GM18868 (cell line): Measurements from ENCODE around the gene USP15.
"Not testable (repeated sequence)": the region's sequence is repeated elsewhere in the genome, so short reads cannot be mapped to it uniquely, and the experiment has no call there.

Experiments
- ATAC-seq: cut with Tn5 transposase; IDR thresholded peaks from one replicate; pipeline ENCODE4 v1.9.1; 2021; ENCODE audit warnings: mild to moderate bottlenecking, moderate library complexity; ENCODE audit not compliant: unreplicated experiment

USP15 gene

DNA sequence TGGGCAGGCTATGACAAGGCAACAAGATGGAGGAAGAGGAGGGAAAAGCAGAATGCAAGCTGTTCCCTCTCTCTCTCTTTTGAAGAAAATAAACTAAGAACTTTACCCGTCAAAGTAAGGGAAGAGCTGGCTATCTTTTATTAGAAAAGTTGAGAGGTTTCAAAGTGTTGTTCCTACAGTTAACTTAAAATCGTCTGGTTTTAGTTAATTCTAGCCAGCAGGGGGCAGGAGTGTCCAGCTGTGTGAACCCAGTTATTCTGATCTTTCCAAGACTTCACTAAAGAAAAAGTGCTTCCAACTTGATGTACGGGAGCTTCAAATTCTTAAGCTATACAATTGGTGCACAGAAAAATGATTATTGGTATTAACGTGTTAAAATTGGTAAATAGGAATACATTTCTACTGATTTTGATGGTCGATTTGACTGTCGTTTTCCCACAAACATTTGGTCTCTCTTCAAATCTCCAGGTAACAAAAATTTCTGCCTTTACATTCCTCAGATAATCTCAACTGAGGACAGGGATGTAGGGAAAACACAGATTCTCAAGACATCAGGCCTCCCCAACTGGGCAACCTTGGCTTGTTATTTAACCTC is 178.0 kb downstream of the USP15 start:
- ATAC-seq = no peak

GRCh38 chr12:62446754-62447452 is 186.7 kb downstream of the USP15 start:
- ATAC-seq = no peak

DNA sequence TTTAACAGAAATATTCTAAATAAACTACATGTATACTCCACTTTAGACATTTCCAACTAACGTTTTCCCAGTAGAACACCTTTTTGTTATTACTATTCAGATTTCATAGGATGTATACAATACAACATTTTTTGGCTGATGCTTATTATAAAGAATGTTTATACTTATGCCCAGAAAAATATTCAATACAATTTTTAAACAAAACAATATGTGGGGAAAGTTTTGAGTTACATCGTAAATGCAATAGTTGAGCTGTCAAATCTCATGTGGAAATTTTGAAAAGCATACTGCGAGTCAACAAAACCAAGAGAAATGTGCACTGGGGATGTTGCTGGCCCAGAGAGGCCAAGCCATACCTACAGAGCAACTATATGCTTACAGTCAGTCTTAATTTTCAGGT is 188.2 kb downstream of the USP15 start:
- ATAC-seq = no peak

DNA sequence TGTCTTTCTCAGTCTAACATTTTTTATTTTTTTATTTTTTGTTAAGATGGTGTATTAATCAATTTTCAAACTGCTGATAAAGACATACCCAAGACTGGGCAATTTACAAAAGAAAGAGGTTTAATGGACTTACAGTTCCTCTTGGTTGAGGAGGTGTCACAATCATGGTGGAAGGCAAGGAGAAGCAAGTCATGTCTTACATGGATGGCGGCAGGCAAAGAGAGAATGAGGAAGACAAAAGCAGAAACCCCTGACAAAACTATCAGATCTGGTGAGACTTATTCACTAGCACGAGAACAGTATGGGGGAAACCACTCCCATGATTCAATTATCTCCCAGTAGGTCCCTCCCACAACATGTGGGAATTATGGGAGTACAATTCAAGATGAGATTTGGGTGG is 195.2 kb downstream of the USP15 start:
- ATAC-seq = not testable (repeated sequence)

- no peak for ATAC-seq
Observed at GRCh38 chr12:62458626-62459025, 198.4 kb downstream of the USP15 start.

GRCh38 chr12:62459976-62460375 is 199.8 kb downstream of the USP15 start:
- no peak for ATAC-seq

DNA sequence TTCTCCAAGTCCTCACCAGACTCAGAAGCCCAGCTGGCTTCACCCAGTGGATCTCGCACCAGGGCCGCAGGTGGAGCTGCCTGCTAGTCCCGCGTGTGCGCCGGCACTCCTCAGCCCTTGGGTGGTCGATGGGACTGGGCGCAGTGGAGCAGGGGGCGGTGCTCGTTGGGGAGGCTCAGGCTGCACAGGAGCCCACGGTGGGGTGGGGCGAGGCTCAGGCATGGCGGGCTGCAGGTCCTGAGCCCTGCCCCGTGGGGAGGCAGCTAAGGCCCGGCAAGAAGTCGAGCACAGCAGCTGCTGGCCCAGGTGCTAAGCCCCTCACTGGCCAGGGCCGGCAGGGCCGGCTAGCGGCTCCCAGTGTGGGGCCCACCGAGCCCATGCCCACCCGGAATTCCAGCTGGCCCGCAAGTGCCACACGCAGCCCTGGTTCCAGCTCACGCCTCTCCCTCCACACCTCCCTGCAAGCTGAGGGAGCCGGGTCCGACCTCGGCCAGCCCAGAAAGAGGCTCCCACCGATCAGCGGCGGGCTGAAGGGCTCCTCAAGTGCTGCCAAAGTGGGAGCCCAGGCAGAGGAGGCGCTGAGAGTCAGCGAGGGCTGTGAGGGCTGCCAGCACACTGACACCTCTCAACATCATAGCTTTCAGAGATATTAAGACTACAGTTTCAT is 201.1 kb downstream of the USP15 start:
- not testable (repeated sequence) for ATAC-seq

- ATAC-seq = not testable (repeated sequence)
Observed at GRCh38 chr12:62463252-62463651, 203.0 kb downstream of the USP15 start.
